22Rv1 (cell line): Measurements from ENCODE around the gene TANGO2.

Experiments used
- ZFX ChIP-seq: fragments of 450-650 bp; IDR thresholded peaks from 2 replicates; pipeline ENCODE4 v1.6.1; 2017; ENCODE audit warnings: antibody characterized with exemption, borderline replicate concordance
- TF ChIP-seq, protein P1 (sequence below): fragments of 450-650 bp; IDR thresholded peaks from 2 replicates; pipeline ENCODE4 v1.5.1; 2017; ENCODE audit warnings: mild to moderate bottlenecking

DNA sequence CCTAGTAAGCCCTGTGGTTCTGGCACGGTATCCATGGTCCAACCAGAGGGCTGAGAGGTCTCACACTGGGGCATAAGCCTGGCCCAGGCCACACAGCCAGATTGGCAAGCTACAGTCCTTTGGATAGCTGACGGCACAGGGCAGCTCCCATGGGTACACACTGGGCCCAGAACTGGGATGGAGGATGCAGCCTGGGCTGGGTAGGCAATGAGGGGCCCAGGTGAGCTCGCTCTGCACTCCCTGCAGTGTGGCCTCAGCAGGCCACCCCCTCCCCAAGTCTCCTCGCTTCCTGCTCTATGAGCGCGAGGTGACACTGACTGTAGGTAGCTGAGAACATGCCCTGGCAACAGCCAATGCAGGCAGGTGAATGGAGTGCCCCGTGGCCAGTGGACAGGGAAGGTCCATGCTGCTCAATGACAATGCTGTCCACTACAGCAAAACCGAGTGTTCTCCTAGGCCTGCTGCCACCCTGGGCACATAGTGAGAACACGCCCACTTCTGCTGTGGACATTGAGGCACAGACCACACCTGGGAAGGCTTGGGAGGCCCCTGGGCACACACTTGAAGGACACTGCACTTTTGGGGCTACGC lies 8.1 kb upstream of the TANGO2 start:
- TF ChIP-seq, protein P1, sequence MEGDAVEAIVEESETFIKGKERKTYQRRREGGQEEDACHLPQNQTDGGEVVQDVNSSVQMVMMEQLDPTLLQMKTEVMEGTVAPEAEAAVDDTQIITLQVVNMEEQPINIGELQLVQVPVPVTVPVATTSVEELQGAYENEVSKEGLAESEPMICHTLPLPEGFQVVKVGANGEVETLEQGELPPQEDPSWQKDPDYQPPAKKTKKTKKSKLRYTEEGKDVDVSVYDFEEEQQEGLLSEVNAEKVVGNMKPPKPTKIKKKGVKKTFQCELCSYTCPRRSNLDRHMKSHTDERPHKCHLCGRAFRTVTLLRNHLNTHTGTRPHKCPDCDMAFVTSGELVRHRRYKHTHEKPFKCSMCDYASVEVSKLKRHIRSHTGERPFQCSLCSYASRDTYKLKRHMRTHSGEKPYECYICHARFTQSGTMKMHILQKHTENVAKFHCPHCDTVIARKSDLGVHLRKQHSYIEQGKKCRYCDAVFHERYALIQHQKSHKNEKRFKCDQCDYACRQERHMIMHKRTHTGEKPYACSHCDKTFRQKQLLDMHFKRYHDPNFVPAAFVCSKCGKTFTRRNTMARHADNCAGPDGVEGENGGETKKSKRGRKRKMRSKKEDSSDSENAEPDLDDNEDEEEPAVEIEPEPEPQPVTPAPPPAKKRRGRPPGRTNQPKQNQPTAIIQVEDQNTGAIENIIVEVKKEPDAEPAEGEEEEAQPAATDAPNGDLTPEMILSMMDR: no peak
- TF ChIP-seq ZFX: no peak
